CD4-positive, alpha-beta T cell treated with Interferon gamma for 1 hour (primary cell): ENCODE measurements around the gene DPP4.

Experiments
- DNase-seq: peaks from one replicate; pipeline ENCODE4 v3.0.0-alpha.2; 2020

Gene DPP4

GRCh38 chr2:162085090-162085891, 11.3 kb upstream of the DPP4 start:
- DNase-seq = no peak

DNA sequence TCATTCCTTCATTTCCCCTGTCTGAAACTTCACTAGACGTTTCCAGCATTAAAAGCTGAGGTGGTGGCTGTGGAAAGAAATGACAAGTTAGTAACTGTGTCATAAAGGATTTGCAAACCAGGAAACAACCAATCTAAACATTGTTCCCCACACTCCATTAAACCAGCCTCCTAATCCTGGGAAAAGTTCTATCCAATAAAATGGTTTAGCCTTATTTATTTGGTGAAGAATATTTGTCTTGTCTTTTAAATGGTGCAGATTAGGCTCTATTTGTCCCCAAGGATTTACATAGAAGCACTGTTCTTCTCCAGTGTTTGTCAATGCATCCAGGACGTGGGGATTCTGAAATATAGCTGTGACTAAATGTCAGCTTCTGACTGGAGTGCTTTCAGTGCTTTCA, 10.5 kb upstream of the DPP4 start:
- no peak for DNase-seq

GRCh38 chr2:162082681-162083080, 8.7 kb upstream of the DPP4 start:
- no peak for DNase-seq

GRCh38 chr2:162082036-162082435, 8.0 kb upstream of the DPP4 start:
- DNase-seq = no peak

DNA sequence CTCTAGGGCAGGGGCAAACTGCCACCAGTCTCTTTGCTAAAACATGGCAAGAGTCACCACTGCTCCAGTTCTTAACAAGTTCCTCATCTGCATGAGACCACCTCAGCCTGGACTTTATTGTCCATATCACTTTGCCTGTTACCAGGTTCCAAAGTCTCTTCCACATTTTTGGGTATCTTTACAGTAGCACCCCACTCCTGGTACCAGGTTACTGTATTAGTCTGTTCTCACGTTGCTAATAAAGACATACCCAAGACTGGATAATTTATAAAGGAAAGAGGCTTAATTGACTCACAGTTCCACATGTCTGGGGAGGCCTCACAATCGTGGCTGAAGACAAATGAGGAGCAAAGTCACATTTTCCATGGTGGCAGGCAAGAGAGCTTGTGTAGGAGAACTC, 5.5 kb upstream of the DPP4 start:
- no peak for DNase-seq

DNA sequence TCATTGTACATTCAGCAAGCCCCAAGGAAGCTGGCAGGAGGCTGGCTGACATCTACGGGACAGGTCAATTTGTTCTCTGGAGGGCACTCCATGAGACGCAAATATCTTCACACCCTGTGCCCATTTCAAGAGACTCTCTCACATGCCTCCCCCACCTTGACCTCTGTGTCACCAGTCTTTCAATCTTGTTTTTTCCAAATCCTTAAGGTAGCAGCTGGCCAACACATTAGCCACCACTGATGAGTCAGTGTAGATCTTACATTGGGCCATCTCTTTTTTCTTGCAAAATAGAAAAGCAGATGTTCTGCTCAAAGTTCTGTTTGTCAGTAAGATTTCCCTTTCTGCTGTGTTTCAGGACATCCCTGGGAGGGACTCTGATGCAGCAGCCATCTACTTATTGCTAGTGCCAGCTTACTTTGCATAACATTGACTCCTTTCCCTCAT, 1.7 kb upstream of the DPP4 start:
- no peak for DNase-seq

DNA sequence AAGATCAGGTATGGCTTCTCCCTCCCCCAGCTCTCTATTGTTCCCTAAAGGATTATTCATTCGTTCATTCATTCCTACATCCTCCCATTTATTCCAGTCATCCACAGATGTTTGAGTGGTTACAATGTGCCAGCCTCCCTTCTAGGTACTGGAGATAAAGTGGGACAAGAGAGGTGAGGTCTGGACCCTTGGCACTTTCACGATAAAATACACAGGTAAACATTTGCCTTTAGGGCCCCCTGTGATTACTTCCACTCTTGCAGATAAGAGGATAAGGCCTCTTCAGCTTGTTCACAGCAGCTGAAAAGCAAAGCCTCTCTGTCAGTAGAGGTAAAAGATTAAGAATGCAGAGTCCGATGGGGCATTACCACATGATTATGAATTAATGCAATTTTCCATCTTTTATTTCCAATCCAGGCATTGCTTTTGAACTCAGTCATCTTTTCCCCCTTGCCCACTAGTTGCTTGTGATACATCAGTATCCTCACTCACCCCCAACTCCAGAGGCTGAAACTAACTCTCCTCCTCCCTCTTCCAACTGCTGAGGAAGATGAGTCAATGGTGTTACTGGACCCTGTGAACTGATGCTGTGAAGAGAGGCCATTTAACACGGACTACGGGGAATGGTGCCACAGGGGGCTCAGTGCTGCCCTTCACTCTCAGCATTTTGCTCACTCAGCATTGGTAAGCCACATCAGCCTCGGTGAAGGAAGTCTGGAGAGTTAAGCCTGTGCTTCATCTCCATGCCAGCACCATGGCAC, 1.1 kb upstream of the DPP4 start:
- no peak for DNase-seq

- no peak for DNase-seq
Observed at GRCh38 chr2:162074632-162074895, 549 bp upstream of the DPP4 start.

GRCh38 chr2:162072976-162073887, 783 bp downstream of the DPP4 start:
- DNase-seq = peak; percentile 11

GRCh38 chr2:162072181-162072702, 1.8 kb downstream of the DPP4 start:
- no peak for DNase-seq

- DNase-seq = no peak
Observed at GRCh38 chr2:162071001-162071400, 3.0 kb downstream of the DPP4 start.

DNA sequence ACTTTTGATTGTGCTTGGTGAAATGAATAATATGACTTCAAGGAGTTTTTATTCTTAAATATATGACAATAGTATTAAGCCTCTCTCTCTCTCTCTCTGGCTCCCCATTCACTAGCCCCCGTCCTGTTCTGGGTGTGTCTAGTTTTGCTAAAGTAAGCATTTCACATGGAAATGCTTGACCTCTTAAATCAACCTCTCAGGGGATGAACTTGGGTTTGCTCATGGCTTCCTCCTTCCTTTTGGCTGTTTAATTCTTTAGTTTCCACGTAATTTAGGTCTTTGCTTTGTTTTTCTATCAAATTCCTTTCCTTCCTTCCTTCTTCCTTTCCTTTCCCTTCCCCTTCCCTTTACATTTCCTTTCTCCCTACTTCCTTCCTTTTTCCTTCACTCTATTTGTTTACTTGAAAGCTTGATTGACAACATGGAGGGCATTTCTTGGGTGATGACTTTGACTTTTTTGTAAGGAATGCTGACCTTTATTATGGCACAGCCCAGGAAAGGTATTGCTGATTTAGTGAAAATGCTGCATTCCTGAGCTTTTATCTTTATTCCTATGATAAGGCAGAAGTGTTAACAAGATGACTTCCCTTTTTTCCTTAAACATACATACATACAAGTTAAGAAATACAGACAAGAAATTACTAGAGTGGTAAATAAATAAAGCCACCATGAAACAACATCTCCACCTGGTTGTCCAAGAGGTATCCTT, 3.6 kb downstream of the DPP4 start:
- DNase-seq = no peak

DNA sequence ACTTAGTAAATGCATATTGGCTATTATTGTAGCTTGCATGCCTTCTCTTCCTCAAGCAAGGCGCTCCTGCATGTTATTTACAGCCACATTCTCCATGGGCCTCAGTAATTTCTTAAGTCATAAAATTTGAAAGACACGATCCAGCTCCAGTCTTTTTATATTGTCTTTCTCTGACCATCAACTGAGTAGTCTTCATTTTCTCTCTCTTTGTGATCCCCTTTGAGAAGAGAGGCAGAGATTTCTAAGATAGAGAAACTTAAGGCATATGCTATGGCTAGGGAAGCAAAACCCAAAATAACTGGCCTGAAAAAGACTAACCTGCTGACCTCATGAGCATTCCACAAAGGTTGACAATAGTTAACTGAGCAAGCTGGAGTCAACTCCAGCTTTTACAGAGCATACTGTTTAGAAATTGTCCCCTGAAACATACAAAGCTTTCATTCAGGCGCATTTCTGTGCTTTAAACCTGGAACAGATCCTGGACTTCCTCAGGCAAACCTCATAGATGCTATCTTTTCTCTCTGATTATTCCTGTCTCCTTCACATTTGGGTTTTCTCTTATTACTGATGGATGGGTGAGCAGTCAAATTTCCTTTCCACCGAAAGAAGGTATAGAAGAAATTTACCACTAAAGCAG, 4.6 kb downstream of the DPP4 start:
- DNase-seq = no peak

- DNase-seq = no peak
Observed at GRCh38 chr2:162067596-162067995, 6.4 kb downstream of the DPP4 start.

DNA sequence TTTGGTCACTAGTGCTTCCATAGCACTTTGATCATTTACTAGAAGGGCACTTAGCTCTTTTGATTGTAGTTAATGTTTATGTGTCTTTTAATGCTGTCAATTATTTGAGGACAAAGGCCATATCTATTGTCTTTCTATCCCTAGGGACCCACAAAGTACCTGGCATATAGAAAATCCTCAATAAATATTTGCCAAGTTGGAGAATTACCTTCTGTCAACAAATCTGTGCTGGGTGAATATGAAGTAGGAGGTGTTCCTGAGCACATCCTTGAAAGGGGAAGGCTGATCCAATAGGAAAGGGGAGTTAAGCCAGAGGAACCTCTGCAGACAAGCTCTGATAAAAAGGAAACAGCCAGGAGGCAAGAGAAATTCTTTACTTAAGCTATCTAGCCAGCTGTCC, 8.2 kb downstream of the DPP4 start:
- DNase-seq = no peak

- no peak for DNase-seq
Observed at GRCh38 chr2:162063899-162064298, 10.1 kb downstream of the DPP4 start.

- no peak for DNase-seq
Observed at GRCh38 chr2:162063281-162063680, 10.7 kb downstream of the DPP4 start.

DNA sequence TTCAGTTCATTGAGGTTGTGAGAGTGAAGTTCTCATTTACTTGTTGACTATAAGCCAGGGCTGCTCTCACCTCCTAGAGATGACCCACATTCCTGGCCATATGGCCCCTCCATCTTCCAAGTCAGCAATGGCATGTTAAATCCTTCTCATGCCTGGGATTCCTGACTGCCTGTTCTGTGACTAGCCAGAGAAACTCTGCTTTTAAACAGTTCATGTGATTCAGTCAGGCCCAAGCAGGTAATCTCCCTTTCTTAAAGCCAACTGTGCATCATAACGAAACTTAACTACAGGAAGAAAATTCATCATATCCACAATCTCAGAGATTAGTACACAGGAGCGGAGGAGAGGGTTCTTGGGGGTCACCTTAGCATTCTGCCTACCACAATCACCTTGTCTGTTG, 11.5 kb downstream of the DPP4 start:
- DNase-seq = no peak

- no peak for DNase-seq
Observed at GRCh38 chr2:162061021-162061420, 13.0 kb downstream of the DPP4 start.

- no peak for DNase-seq
Observed at GRCh38 chr2:162060532-162060931, 13.5 kb downstream of the DPP4 start.

- no peak for DNase-seq
Observed at GRCh38 chr2:162058973-162059668, 14.9 kb downstream of the DPP4 start.

- DNase-seq = no peak
Observed at GRCh38 chr2:162057426-162057825, 16.6 kb downstream of the DPP4 start.
